Endothelial cell of umbilical vein (primary cell): ENCODE results near the gene LMF1. TPM values are rescaled to one million over a fixed set of nuclear protein-coding genes. Genes with fewer than 3 reads are reported as not detected.

Source experiments
- BruUV-seq: library from RNA; stranded (reverse); fragments of 400-500 nt; replicated peaks from 2 replicates; lab custom pipeline; 2021; lab: Mats Ljungman, UMichigan
- CTCF ChIA-PET: fragments of 300-600, 350-600 bp; sonication (Branson Sonifier 250); formaldehyde crosslinking; loops from one replicate; lab custom pipeline; 2021; ENCODE audit warnings: antibody characterized with exemption, inconsistent platforms; lab: Charles Lee
- POLR2A ChIA-PET: fragments of 300-600, 350-600 bp; sonication (Branson Sonifier 250); formaldehyde crosslinking; loops from one replicate; lab custom pipeline; 2021; ENCODE audit warnings: antibody characterized with exemption, inconsistent platforms; lab: Charles Lee
- DNase-seq: peaks from one replicate; pipeline ENCODE4 v3.0.0-alpha.2; 2011; ENCODE audit warnings: low read depth, low spot score
- FAIRE-seq: peaks from 2 replicates; lab custom pipeline; 2011; peaks lifted over from hg19 to GRCh38; lab: Jason Lieb, UNC
- H2AFZ ChIP-seq: 2 replicates; pipeline ENCODE4 v1.6.0; 2012; ENCODE audit warnings: low read depth, low read length, control low read depth, inconsistent platforms
- H3K27ac ChIP-seq: 2 replicates; pipeline ENCODE4 v1.5.1; 2011; ENCODE audit warnings: low read depth, mild to moderate bottlenecking, control low read depth, low read length, moderate library complexity; ENCODE audit not compliant: insufficient read depth
- H3K27me3 ChIP-seq, 2 experiments: 2 replicates each; pipeline versions ENCODE4 v1.6.0 to v1.6.1; 2011; ENCODE audit warnings: low read length in 2 of 2, mixed read lengths in 1 of 2; ENCODE audit not compliant: control insufficient read depth in 2 of 2, insufficient read depth in 2 of 2
- H3K36me3 ChIP-seq, 2 experiments: 2 replicates in 1 of 2; 3 replicates in 1 of 2; pipeline ENCODE4 v1.5.1; 2011; ENCODE audit warnings: low read length in 2 of 2, mild to moderate bottlenecking in 1 of 2, moderate library complexity in 1 of 2; ENCODE audit not compliant: control insufficient read depth in 2 of 2, insufficient read depth in 2 of 2; ENCODE audit errors: extremely low read depth in 1 of 2
- H3K4me1 ChIP-seq: 3 replicates; pipeline ENCODE4 v1.5.1; 2011; ENCODE audit warnings: mild to moderate bottlenecking, low read length; ENCODE audit not compliant: control insufficient read depth, insufficient read depth; ENCODE audit errors: extremely low read depth
- H3K4me2 ChIP-seq: 2 replicates; pipeline ENCODE4 v1.6.1; 2011; ENCODE audit warnings: low read length, control low read depth, mixed read lengths; ENCODE audit not compliant: insufficient read depth
- H3K4me3 ChIP-seq, 3 experiments: fragments of 200-600 bp in 1 of 3; sonication (generic), shearing (Covaris generic) in 1 of 3; replicated peaks in 1 of 3; 2 replicates each; pipeline ENCODE4 v1.5.1; 2011 to 2016; ENCODE audit warnings: control low read depth in 3 of 3, low read length in 3 of 3, mild to moderate bottlenecking in 2 of 3, inconsistent platforms in 1 of 3, low read depth in 1 of 3, moderate library complexity in 1 of 3; ENCODE audit not compliant: insufficient read depth in 1 of 3
- H3K79me2 ChIP-seq: 2 replicates; pipeline ENCODE4 v1.6.0; 2012; ENCODE audit warnings: low read length, inconsistent platforms; ENCODE audit not compliant: control insufficient read depth, insufficient read depth
- H3K9ac ChIP-seq: replicated peaks from 2 replicates; pipeline ENCODE3; 2011; ENCODE audit warnings: low read length, control low read depth; ENCODE audit not compliant: insufficient read depth; ENCODE audit errors: extremely low read depth
- H3K9me1 ChIP-seq: replicated peaks from 3 replicates; pipeline ENCODE4 v1.6.0; 2011; ENCODE audit warnings: mild to moderate bottlenecking, low read length; ENCODE audit not compliant: control insufficient read depth, insufficient read depth; ENCODE audit errors: extremely low read depth
- H3K9me3 ChIP-seq: replicated peaks from 2 replicates; pipeline ENCODE4 v1.5.1; 2012; ENCODE audit warnings: low read length, inconsistent platforms; ENCODE audit not compliant: control insufficient read depth, insufficient read depth
- H4K20me1 ChIP-seq: replicated peaks from 2 replicates; pipeline ENCODE3; 2011; ENCODE audit warnings: mild to moderate bottlenecking, low read length; ENCODE audit not compliant: control insufficient read depth, insufficient read depth; ENCODE audit errors: extremely low read depth
- CTCF ChIP-seq, 2 donors: IDR thresholded peaks; 1 replicate in 1 of 2; 2 replicates in 1 of 2; pipeline ENCODE4 v1.5.1; 2011; ENCODE audit warnings: low read length in 2 of 2, mild to moderate bottlenecking in 2 of 2, moderate library complexity in 2 of 2, control low read depth in 1 of 2, inconsistent platforms in 1 of 2, low read depth in 1 of 2; ENCODE audit not compliant: insufficient read depth in 1 of 2; ENCODE audit errors: extremely low read depth in 1 of 2
- EZH2 ChIP-seq: IDR thresholded peaks from 2 replicates; pipeline ENCODE4 v1.6.1; 2012; ENCODE audit warnings: borderline replicate concordance, low read depth, mild to moderate bottlenecking, moderate library complexity, low read length, inconsistent platforms; ENCODE audit not compliant: severe bottlenecking
- FOS ChIP-seq: IDR thresholded peaks from 2 replicates; pipeline ENCODE4 v1.6.1; 2011; ENCODE audit warnings: mild to moderate bottlenecking, low read length, moderate library complexity, borderline replicate concordance; ENCODE audit not compliant: insufficient read depth
- GATA2 ChIP-seq: IDR thresholded peaks from 2 replicates; pipeline ENCODE4 v1.7.0; 2011; ENCODE audit warnings: low read depth, mild to moderate bottlenecking, moderate library complexity, mixed read lengths, low read length; ENCODE audit not compliant: insufficient read length, insufficient read depth
- JUN ChIP-seq: IDR thresholded peaks from 2 replicates; pipeline ENCODE4 v1.6.1; 2011; ENCODE audit warnings: borderline replicate concordance, low read depth; ENCODE audit not compliant: insufficient read length, insufficient read depth
- MAX ChIP-seq: IDR thresholded peaks from 2 replicates; pipeline ENCODE4 v1.6.1; 2011; ENCODE audit not compliant: insufficient read depth, insufficient read length
- MYC ChIP-seq: IDR thresholded peaks from one replicate; pipeline ENCODE4 v1.6.1; 2011; ENCODE audit warnings: mild to moderate bottlenecking, low read depth, low read length
- POLR2A ChIP-seq: IDR thresholded peaks from 2 replicates; pipeline ENCODE4 v1.6.1; 2012; ENCODE audit warnings: low read depth, mild to moderate bottlenecking, control low read depth, low read length
- POLR2AphosphoS5 ChIP-seq: IDR thresholded peaks from 2 replicates; pipeline ENCODE4 v1.6.1; 2012; ENCODE audit warnings: low read depth, mild to moderate bottlenecking, control low read depth, low read length, moderate library complexity; ENCODE audit not compliant: insufficient read depth
- dilution Hi-C: fragments of 300-500 bp; cut with MboI; formaldehyde crosslinking; loops from one replicate; pipeline ENCODE4 v1.15.0; 2019; ENCODE audit warnings: low sequenced_read_pairs; ENCODE audit not compliant: extremely low pct_ligation_motif_present
- intact Hi-C: fragments of 100-400 bp; cut with micrococcal nuclease; formaldehyde crosslinking; loops from one replicate; pipeline ENCODE4 v1.10.0; 2022
- polyA plus RNA-seq, 4 experiments: library from polyadenylated mRNA; depleted of rRNA in 3 of 4; stranded (reverse) in 3 of 4; unstranded in 1 of 4; fragments of >200 nt; gene quantifications; 2 replicates each; pipeline versions ENCODE4 v1.2.1 to v1.2.3, GENCODE V29; 2011 to 2012; ENCODE audit warnings: missing spikeins in 1 of 4
- total RNA-seq: library from RNA; stranded (reverse); gene quantifications from 2 replicates; pipeline ENCODE4 v1.2.3, GENCODE V29; 2021

The LMF1 gene
- total and polyA plus RNA-seq, 2 donors (not counting 3 experiments of a cell fraction or from before 2014, with no cell fraction given) = 17.8 TPM

GRCh38 chr16:850668-851067 lies 120.1 kb downstream of the LMF1 start:
- H3K4me2 ChIP-seq = no peak overlapping the region
- peaks cover 3% of the 10 kb centered on the region for H3K9me3 ChIP-seq
- H2AFZ ChIP-seq = no peak overlapping the region
- no peaks in the 10 kb centered on the region for H3K79me2 ChIP-seq
- H3K4me3 ChIP-seq = no peak overlapping the region
- DNase-seq (no peak), FAIRE-seq (no peak)
- intact Hi-C loops = no loop called here
- dilution Hi-C loops = no loop called here
- BruUV-seq = no TSS peak
- H3K36me3 ChIP-seq = no peaks in the 10 kb centered on the region
- POLR2A ChIA-PET = no interaction called here
- H3K4me1 ChIP-seq = no peaks in the 10 kb centered on the region
- no peak overlapping the region for H3K9ac ChIP-seq
- no peaks in the 10 kb centered on the region for H3K27me3 ChIP-seq
- CTCF ChIA-PET = no interaction called here
- H3K27ac ChIP-seq = no peak overlapping the region
- H4K20me1 ChIP-seq = no peaks in the 10 kb centered on the region
- no peak for TF ChIP-seq MAX
- TF ChIP-seq JUN = no peak
- TF ChIP-seq POLR2AphosphoS5 = no peak
- no peak for TF ChIP-seq MYC
- no peak for TF ChIP-seq EZH2
- no peak for TF ChIP-seq CTCF (IDR thresholded peaks at IDR 0.05; ENCODE audit: extremely low read depth in 1 of 2, insufficient read depth in 1 of 2, low read depth in 1 of 2, low read length in 2 of 2)
- no peak for TF ChIP-seq GATA2
- TF ChIP-seq FOS = no peak
- no peak for TF ChIP-seq POLR2A
- H3K9me1 ChIP-seq = no peaks in the 10 kb centered on the region
